ENCODE results near the gene B3GNT5. TPM values are rescaled to one million over a fixed set of nuclear protein-coding genes. Genes with fewer than 3 reads are reported as not detected.

B3GNT5 gene
- total and polyA plus RNA-seq, 9 of the 15 experiments (the other 6 are each of a cell fraction or from before 2014, with no cell fraction given) = 8.8 to 23.8 (median 14.4) TPM

- Histone ChIP-seq H3K9me3 (replicated peaks; ENCODE audit: control insufficient read depth, insufficient read depth, low read depth, low read length) (no peaks in the 10 kb centered on the region), H3K4me2 (ENCODE audit: insufficient read depth, low read length) (no peak overlapping the region), H3K9me1 (ENCODE audit: control insufficient read depth, insufficient read depth, low read length) (no peaks in the 10 kb centered on the region), H3K4me1 (replicated peaks in 1 of 2; ENCODE audit: control insufficient read depth in 2 of 2, insufficient read depth in 2 of 2, low read length in 2 of 2) (peaks cover 0 to 18% of the 10 kb centered on the region in 2 experiments; a peak in 4 of 5 replicates), H3K36me3 (ENCODE audit: control insufficient read depth, insufficient read depth, low read length) (no peaks in the 10 kb centered on the region; the same call in 2 of the 3 replicates), H3K4me3 (no peak overlapping the region), H4K20me1 (replicated peaks; ENCODE audit: control insufficient read depth, insufficient read depth, low read length) (no peaks in the 10 kb centered on the region), H3K9ac (ENCODE audit: insufficient read depth in 1 of 2, low read depth in 2 of 2, low read length in 2 of 2) (no peak overlapping the region), H3K79me2 (ENCODE audit: control insufficient read depth, insufficient read depth, low read length) (peaks cover 1% of the 10 kb centered on the region; the same call in 1 of the 3 replicates), H2AFZ (ENCODE audit: low read depth, low read length) (no peak overlapping the region; the same call in 1 of the 2 replicates), H3K27ac (ENCODE audit: extremely low read depth, low read depth, low read length) (peak overlapping the region; percentile 6; the same call in 1 of the 3 replicates), H3K27me3 (ENCODE audit: control insufficient read depth in 2 of 2, insufficient read depth in 2 of 2, low read length in 2 of 2) (no peaks in the 10 kb centered on the region)
- FAIRE-seq = no peak
- 44% methylated on average over 1 of the region's 1 CpG for WGBS (ENCODE audit: insufficient coverage, low coverage, missing lambda C conversion rate)
- no TSS peak for BruUV-seq (replicated peaks)
- ATAC-seq = no peak
- POLR2A ChIA-PET = interaction anchor here (1.3 to 1.7 kb wide), 2 partner anchors 20 to 30 kb away, joined by 3 to 6 read pairs; no protein-coding TSS in a partner anchor
- intact Hi-C loops (cut with micrococcal nuclease) = no loop called here
- CTCF ChIA-PET (ENCODE audit: low intra/inter-chr PET ratio) = no interaction called here
- TF ChIP-seq KDM2B (CRISPR knock-in tag; IDR thresholded peaks at IDR 0.05) = no peak
- TF ChIP-seq HMBOX1 (IDR thresholded peaks at IDR 0.05) = peak; percentile 63; the same call in 1 of the 2 replicates
- no peak for DNase-seq (ENCODE audit: extremely low read depth in 1 of 4, low spot score in 3 of 4)
- in situ Hi-C loops (cut with MboI) = no loop called here
Measured at GRCh38 chr3:183285318-183285717, 32.3 kb downstream of the B3GNT5 start.

- FAIRE-seq = no peak
- Histone ChIP-seq H3K9me3 (replicated peaks; ENCODE audit: control insufficient read depth, insufficient read depth, low read depth, low read length) (no peaks in the 10 kb centered on the region), H3K9ac (ENCODE audit: insufficient read depth in 1 of 2, low read depth in 2 of 2, low read length in 2 of 2) (no peak overlapping the region), H3K9me1 (ENCODE audit: control insufficient read depth, insufficient read depth, low read length) (no peaks in the 10 kb centered on the region), H2AFZ (ENCODE audit: low read depth, low read length) (peak overlapping the region; percentile 59), H3K4me1 (replicated peaks in 1 of 2; ENCODE audit: control insufficient read depth in 2 of 2, insufficient read depth in 2 of 2, low read length in 2 of 2) (peaks cover 0 to 18% of the 10 kb centered on the region in 2 experiments; a peak in 4 of 5 replicates), H3K4me3 (no peak overlapping the region), H3K27ac (ENCODE audit: extremely low read depth, low read depth, low read length) (peak overlapping the region; percentile 6; the same call in 1 of the 3 replicates), H3K4me2 (ENCODE audit: insufficient read depth, low read length) (no peak overlapping the region), H3K27me3 (ENCODE audit: control insufficient read depth in 2 of 2, insufficient read depth in 2 of 2, low read length in 2 of 2) (no peaks in the 10 kb centered on the region), H3K36me3 (ENCODE audit: control insufficient read depth, insufficient read depth, low read length) (peaks cover under 1% of the 10 kb centered on the region; the same call in 1 of the 3 replicates), H3K79me2 (ENCODE audit: control insufficient read depth, insufficient read depth, low read length) (peaks cover 1% of the 10 kb centered on the region; the same call in 1 of the 3 replicates), H4K20me1 (replicated peaks; ENCODE audit: control insufficient read depth, insufficient read depth, low read length) (no peaks in the 10 kb centered on the region)
- intact Hi-C loops (cut with micrococcal nuclease) (no loop called here), in situ Hi-C loops (cut with MboI) (no loop called here)
- CTCF ChIA-PET (ENCODE audit: low intra/inter-chr PET ratio) = no interaction called here
- ATAC-seq = no peak; the same call in 2 of the 3 replicates
- POLR2A ChIA-PET = interaction anchor here (0.9 to 1.3 kb wide), 2 partner anchors 16 to 31 kb away, joined by 3 read pairs; no protein-coding TSS in a partner anchor
- DNase-seq (ENCODE audit: extremely low read depth in 1 of 4, low spot score in 3 of 4) = peak in 2 of 4 experiments; percentile 38 to 48
- 60% methylated on average over 10 of the region's 10 CpGs for WGBS (ENCODE audit: insufficient coverage, low coverage, missing lambda C conversion rate)
- BruUV-seq (replicated peaks) = no TSS peak
- TF ChIP-seq ARID2 (IDR thresholded peaks at IDR 0.05) (no peak), ZNF274 (IDR thresholded peaks at IDR 0.05; ENCODE audit: borderline replicate concordance, low read depth, low read length) (no peak), ZNF124 (CRISPR knock-in tag; IDR thresholded peaks at IDR 0.05) (no peak), ZNF24 (IDR thresholded peaks at IDR 0.05) (peak; percentile 84), E2F8 (IDR thresholded peaks at IDR 0.05; ENCODE audit: low read depth, partially characterized antibody) (no peak), JUND (IDR thresholded peaks at IDR 0.05; ENCODE audit: borderline replicate concordance, low read depth, low read length) (peak; percentile 48; the same call in 1 of the 2 replicates), JUND (tag; IDR thresholded peaks at IDR 0.05; ENCODE audit: borderline replicate concordance, low read depth, low read length) (no peak), EZH2 (IDR thresholded peaks at IDR 0.05; ENCODE audit: borderline replicate concordance, low read depth, low read length) (no peak), KLF10 (CRISPR knock-in tag; IDR thresholded peaks at IDR 0.05) (no peak), ATF1 (CRISPR knock-in tag; IDR thresholded peaks at IDR 0.05) (no peak), ATF1 (tag; IDR thresholded peaks at IDR 0.05) (peak; percentile 64)
Measured at GRCh38 chr3:183285828-183286457, 32.9 kb downstream of the B3GNT5 start.
